Measurements from ENCODE around the gene ENPP6. TPM values are rescaled to one million over a fixed set of nuclear protein-coding genes. Genes with fewer than 3 reads are reported as not detected.
A peak's percentile ranks its signal among the peaks of the same experiment; 100 is the strongest.

ENPP6 gene
- total RNA-seq, 1 donor from 2014 or later: not detected

- Mint-ChIP-seq H3K4me1 (ENCODE audit: low read depth, unreplicated experiment) (no peaks in the 10 kb centered on the region), H3K27me3 (ENCODE audit: unreplicated experiment) (peaks cover 1% of the 10 kb centered on the region), H3K36me3 (ENCODE audit: unreplicated experiment) (peaks cover 9% of the 10 kb centered on the region), H3K9me3 (ENCODE audit: unreplicated experiment) (peaks cover 4% of the 10 kb centered on the region), H3K4me3 (ENCODE audit: unreplicated experiment) (no peak overlapping the region), H3K27ac (ENCODE audit: unreplicated experiment) (no peak overlapping the region)
- TF ChIP-seq CTCF (IDR thresholded peaks at IDR 0.05; ENCODE audit: partially characterized antibody, unreplicated experiment): no peak
- DNase-seq: no peak
Observed at GRCh38 chr4:184177271-184177670, 40.4 kb downstream of the ENPP6 start.

- Mint-ChIP-seq H3K4me1 (ENCODE audit: low read depth, unreplicated experiment) (peaks cover 12% of the 10 kb centered on the region), H3K27me3 (ENCODE audit: unreplicated experiment) (peaks cover 3% of the 10 kb centered on the region), H3K27ac (ENCODE audit: unreplicated experiment) (no peak overlapping the region), H3K4me3 (ENCODE audit: unreplicated experiment) (no peak overlapping the region), H3K9me3 (ENCODE audit: unreplicated experiment) (peaks cover 7% of the 10 kb centered on the region), H3K36me3 (ENCODE audit: unreplicated experiment) (peaks cover 10% of the 10 kb centered on the region)
- no peak for DNase-seq
- no peak for TF ChIP-seq CTCF (IDR thresholded peaks at IDR 0.05; ENCODE audit: partially characterized antibody, unreplicated experiment)
Observed at GRCh38 chr4:184174571-184175488, 42.8 kb downstream of the ENPP6 start.

GRCh38 chr4:184171011-184171410, 46.7 kb downstream of the ENPP6 start:
- no peak overlapping the region for H3K4me3 Mint-ChIP-seq (ENCODE audit: unreplicated experiment)
- peaks cover 4% of the 10 kb centered on the region for H3K9me3 Mint-ChIP-seq (ENCODE audit: unreplicated experiment)
- H3K27me3 Mint-ChIP-seq (ENCODE audit: unreplicated experiment): peaks cover 3% of the 10 kb centered on the region
- peaks cover 15% of the 10 kb centered on the region for H3K4me1 Mint-ChIP-seq (ENCODE audit: low read depth, unreplicated experiment)
- peak; percentile 58 for DNase-seq
- H3K36me3 Mint-ChIP-seq (ENCODE audit: unreplicated experiment): peaks cover 6% of the 10 kb centered on the region
- no peak for TF ChIP-seq CTCF (IDR thresholded peaks at IDR 0.05; ENCODE audit: partially characterized antibody, unreplicated experiment)
- peak overlapping the region; percentile 49 for H3K27ac Mint-ChIP-seq (ENCODE audit: unreplicated experiment)

- no peak overlapping the region for H3K4me3 Mint-ChIP-seq (ENCODE audit: unreplicated experiment)
- H3K27me3 Mint-ChIP-seq (ENCODE audit: unreplicated experiment): peaks cover 3% of the 10 kb centered on the region
- DNase-seq: no peak
- H3K36me3 Mint-ChIP-seq (ENCODE audit: unreplicated experiment): peaks cover 6% of the 10 kb centered on the region
- no peak overlapping the region for H3K27ac Mint-ChIP-seq (ENCODE audit: unreplicated experiment)
- H3K9me3 Mint-ChIP-seq (ENCODE audit: unreplicated experiment): peaks cover 4% of the 10 kb centered on the region
- H3K4me1 Mint-ChIP-seq (ENCODE audit: low read depth, unreplicated experiment): peaks cover 15% of the 10 kb centered on the region
- no peak for TF ChIP-seq CTCF (IDR thresholded peaks at IDR 0.05; ENCODE audit: partially characterized antibody, unreplicated experiment)
Observed at GRCh38 chr4:184169225-184169867, 48.3 kb downstream of the ENPP6 start.
